T47D (cell line): ENCODE data around the gene SORL1.
A peak's percentile ranks its signal among the peaks of the same experiment; 100 is the strongest.

Experiments
- DNase-seq, 2 experiments: peaks; one replicate each; pipeline versions ENCODE4 v3.0.0 to v3.0.0-alpha.2; 2011 to 2012; ENCODE audit warnings: low read depth in 1 of 2, low spot score in 1 of 2
- JUND ChIP-seq: IDR thresholded peaks from 2 replicates; pipeline ENCODE4 v1.6.1; 2012; ENCODE audit warnings: low read depth
- in situ Hi-C: cut with HindIII; loops from 2 replicates; pipeline ENCODE4 v1.10.0; 2016; ENCODE audit warnings: low sequenced_read_pairs, low pct_unique_long_range_greater_than_20kb

Gene SORL1

DNA sequence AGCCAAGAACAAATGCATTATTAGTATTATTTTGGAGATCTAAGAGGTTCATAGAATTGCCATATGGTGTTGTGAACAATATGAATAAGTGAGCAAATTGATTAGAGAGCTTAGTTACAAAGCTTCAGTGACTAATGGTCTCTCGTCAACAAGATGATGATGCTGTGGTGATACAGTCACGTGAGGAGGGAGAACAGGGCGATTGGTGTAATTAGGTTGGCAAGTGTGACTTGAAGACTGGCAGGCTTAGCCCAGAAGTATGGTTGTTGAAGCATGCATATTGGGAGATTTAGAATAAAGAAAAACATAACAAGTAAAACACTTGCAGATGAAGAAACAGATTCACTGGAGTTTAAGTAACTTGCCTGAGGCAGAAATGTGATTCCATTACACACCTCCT lies 101.3 kb downstream of the SORL1 start:
- TF ChIP-seq JUND = no peak
- in situ Hi-C loops = no loop called here
- DNase-seq = no peak

DNA sequence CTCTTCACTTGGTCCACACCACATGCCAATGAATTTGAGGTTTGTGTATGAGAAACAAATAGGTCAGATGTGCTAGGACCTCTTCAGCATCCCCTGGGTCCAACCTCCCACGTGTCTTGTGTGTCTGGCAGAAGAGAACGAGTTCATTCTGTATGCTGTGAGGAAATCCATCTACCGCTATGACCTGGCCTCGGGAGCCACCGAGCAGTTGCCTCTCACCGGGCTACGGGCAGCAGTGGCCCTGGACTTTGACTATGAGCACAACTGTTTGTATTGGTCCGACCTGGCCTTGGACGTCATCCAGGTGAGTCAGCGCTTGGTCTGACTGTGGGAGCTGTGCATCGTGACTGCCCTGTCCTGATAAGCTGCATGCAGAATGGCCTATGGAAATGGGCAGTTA lies 101.7 kb downstream of the SORL1 start:
- in situ Hi-C loops = no loop called here
- TF ChIP-seq JUND = no peak
- DNase-seq = no peak

DNA sequence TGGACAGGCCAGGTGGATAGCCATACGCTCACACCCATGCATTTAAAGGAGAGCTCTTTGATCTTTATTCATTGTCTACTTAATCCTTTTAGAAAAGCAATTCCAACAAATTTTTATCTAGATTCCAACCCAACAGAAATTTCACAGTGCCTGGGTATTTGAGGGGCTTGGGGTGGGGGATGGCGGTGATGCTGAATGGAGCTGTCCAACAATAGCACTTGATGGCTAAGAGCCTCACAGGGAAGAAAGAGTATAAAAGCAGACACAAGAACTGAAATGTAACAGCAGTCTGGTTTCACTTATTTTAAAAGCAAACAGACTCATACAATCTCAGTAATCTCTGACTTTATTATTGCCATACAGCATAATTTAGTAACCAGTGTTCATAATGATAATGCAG lies 102.4 kb downstream of the SORL1 start:
- no peak for TF ChIP-seq JUND
- in situ Hi-C loops = no loop called here
- no peak for DNase-seq

GRCh38 chr11:121555121-121555520 lies 103.0 kb downstream of the SORL1 start:
- in situ Hi-C loops = no loop called here
- DNase-seq = no peak
- no peak for TF ChIP-seq JUND

DNA sequence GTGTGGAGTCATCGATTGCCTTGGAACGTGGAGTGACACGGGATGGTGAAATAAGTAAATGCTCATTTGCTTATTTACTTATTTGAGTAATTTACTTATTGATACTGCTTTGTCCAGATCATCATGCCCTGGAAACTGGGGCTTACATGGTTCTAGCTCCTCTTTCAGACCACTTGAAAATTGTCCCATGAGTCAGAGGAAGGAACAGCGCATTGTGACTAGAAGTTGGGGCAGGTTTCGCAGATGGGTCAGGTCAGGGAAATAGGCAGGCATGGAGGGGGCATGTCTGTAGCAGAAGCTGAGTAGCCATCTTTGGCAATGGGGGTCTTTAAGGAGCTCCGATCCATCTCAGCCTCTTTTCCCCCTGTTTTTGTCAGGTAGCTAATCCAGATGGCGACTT lies 104.8 kb downstream of the SORL1 start:
- no peak for TF ChIP-seq JUND
- DNase-seq = no peak
- in situ Hi-C loops = no loop called here

GRCh38 chr11:121557348-121557747 lies 105.2 kb downstream of the SORL1 start:
- no peak for DNase-seq
- no peak for TF ChIP-seq JUND
- in situ Hi-C loops = no loop called here

GRCh38 chr11:121559606-121560200 lies 107.6 kb downstream of the SORL1 start:
- no peak for TF ChIP-seq JUND
- no peak for DNase-seq
- in situ Hi-C loops = no loop called here

DNA sequence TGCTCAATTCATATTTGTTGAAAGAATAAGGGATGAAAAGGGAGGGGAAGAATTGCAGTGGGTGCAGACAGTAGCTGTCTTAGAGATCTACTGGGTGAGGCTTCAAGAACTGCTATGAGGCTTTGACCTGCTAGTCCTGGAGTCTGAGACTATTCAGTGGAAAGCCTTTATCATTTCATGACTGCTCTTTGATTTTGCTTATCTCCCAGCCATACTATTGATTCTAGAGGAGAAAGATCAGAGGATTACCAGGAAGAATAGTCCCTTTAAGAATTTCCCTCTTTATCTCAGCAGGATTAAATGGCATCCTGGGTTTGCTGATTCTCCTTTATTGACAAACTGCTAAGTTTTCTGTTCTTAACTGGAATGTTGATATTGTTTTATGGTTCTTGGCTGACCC lies 108.1 kb downstream of the SORL1 start:
- TF ChIP-seq JUND = no peak
- in situ Hi-C loops = no loop called here
- no peak for DNase-seq

DNA sequence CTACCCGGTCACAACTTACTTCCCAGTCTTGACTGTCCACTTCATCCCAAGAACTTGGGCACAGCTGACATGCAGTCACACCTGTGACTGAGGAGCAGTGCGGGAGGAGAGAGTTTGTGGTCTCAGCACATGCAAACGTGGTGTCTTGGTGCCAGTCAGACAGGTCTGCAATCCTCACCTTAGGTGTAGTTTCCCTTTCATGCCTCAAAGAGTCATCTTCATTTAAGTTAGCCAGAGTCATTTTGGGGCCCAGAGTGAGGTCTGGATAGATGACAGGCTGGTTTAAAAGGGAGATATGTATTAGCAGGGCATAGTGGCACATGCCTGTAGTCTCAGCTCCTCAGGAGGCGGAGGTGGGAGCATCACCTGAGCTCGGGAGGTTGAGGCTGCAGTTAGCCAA lies 109.1 kb downstream of the SORL1 start:
- in situ Hi-C loops = no loop called here
- no peak for TF ChIP-seq JUND
- DNase-seq = no peak

DNA sequence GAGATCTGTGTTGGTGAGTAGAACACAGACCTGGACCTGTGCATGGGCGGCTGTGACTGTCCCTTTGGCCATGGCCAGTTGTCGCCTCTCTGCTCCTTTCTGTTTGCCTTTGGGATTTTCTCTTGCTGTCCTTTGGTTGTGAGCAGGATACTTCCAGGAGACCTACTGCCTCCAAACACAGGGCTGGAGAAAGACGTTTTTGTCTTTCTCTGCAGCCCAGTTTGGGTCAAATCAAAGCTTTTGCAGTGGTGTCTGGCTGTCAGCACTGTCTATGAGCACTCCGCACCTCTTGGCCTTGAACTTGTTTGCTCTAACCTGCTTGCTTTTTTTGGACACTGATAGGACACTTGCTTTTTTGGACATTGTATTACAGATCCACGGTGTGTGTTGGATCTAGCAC lies 109.6 kb downstream of the SORL1 start:
- in situ Hi-C loops = no loop called here
- no peak for TF ChIP-seq JUND
- no peak for DNase-seq

GRCh38 chr11:121563003-121563402 lies 110.9 kb downstream of the SORL1 start:
- in situ Hi-C loops = no loop called here
- no peak for TF ChIP-seq JUND
- DNase-seq = no peak

DNA sequence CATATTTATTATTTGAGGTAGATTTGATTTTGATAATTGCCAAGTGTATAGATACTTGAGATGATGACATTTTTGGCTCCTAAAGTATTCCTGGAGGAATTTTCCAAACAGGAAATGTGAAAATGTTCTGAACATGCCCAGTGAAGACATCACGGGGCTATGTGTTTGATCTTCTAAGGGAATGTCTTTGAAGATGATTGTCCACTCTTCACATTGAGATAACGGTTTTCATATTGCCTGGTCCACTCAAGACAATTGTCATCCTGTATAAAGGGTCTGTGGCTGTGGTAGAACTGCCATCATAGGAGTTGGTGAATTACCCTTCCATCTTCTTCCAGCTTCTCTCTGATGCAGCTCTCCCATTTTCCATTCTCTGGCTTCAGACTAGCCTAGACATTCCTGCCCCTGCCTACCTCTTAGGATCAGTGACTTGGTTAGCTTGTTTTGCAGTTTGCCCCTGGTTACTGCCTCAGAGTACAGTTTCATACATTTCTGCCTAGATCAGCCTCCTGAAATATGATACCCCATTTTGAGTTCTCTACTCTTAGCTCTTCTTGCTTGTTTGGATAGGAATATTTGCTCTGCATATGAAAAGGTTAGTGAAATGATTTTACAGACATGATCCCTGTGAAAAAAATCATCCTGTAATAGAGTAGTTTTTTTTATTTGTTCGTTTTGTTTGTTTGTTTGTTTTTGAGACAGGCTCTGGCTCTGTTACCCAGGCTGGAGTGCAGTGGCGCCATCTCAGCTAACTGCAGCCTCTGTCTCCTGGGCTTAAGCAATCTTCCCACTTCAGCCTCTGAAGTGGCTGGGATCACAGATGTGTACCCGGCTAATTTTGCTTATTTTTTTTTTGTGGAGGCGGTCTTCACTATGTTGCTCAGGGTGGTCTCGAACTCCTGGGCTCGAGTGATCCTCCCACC lies 112.0 kb downstream of the SORL1 start:
- peak in 1 of 2 experiments; percentile 37 for DNase-seq
- in situ Hi-C loops = no loop called here
- TF ChIP-seq JUND = no peak

DNA sequence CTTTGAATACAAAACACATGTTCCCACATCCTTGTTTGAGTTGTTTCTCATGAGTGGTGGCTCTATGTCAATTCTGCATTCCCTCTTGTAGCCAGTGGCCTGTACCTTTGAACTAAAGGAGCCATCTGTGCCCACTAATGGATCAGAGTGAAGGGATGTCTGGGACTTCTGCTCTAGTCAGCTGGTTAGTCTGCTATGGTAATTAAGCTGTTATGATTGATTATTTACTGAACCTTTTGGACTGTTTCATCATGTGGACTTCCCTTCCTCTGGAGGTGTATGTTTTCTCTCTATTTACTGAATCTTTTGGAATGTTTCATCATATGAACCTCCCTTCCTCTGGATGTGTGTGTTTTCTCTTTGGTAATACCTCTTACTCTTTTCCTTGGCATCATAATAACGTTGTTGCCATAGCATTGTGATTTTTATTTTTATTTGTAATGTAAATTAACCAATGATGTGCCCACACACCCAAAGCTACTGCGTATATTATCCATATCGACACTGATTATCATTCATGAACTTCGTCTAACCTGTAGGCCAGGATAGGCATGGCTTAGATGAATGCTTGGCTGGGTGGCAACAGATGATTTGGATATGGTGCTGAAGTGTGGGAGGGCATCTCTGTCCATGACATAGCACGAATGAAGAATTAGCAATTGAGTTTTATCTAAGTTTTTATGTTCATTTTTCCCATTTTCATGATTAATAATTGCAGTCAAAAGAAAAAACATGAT lies 113.0 kb downstream of the SORL1 start:
- in situ Hi-C loops = no loop called here
- no peak for TF ChIP-seq JUND
- no peak for DNase-seq
